ENCODE measurements around the gene PRKAR1B.
"Not testable (repeated sequence)": the region's sequence is repeated elsewhere in the genome, so short reads cannot be mapped to it uniquely, and the experiment has no call there.

Gene PRKAR1B

DNA sequence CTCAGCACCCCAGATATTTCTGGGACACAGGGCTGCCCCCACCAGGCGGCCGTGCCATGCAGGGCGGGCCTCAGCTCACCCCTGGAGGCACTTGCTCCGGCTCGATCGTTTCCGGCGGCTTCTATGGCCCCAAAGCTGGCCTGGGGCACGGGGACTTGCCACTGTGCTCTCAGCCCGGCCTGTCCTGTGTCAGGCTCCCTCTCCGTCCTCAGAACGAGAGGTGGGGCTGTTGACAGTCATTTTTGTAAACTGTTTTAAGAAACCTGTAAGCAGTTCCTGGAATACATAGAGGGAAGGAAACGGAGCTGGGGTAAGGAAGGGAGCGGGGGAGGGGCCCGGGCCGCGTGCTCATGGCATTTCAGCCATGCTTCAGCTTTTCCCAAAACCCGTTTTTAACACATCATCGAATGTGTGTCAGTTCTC, 30.7 kb upstream of the PRKAR1B start:
- DNase-seq (ENCODE audit: insufficient read length, low spot score) (no peak), FAIRE-seq (no peak)

DNA sequence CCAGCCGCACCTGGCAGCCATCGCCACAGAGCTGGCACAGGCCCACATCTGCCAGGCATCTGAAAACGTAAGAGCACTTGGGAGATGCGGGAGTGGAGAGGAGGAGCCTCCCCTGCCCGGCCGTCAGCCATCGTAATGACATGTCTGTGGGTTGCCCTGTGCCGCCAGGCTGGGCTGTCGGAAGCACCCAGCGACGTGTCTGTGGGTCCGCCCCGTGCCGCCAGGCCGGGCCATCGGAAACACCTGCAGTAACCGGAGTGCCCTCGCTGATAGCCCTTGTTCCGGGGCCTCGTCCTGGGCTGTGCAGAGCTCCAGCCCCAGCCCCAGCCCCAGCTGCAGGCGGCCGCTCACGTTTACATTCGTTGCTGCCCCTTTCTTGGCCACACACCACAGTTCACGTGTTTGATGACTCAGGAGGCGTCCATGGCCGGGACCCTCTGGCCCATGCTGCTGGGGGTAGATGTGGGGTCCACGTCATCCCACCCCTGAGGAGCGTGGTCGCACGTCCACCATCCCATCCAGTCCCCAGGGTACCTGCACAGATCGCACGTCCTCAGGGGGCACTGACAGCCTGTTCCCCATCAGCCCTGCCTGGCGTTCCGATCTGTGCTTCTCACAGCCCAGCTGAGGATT, 30.0 kb upstream of the PRKAR1B start:
- FAIRE-seq (no peak), DNase-seq (ENCODE audit: insufficient read length, low spot score) (no peak)

GRCh38 chr7:756231-756927, 29.3 kb upstream of the PRKAR1B start:
- DNase-seq (ENCODE audit: insufficient read length, low spot score) (no peak), FAIRE-seq (no peak)

- no peak for DNase-seq (ENCODE audit: insufficient read length, low spot score)
- FAIRE-seq, result no peak
These were observed 28.3 kb upstream of the PRKAR1B start for GRCh38 chr7:755413-755805.

GRCh38 chr7:754531-755412, 27.7 kb upstream of the PRKAR1B start:
- DNase-seq (ENCODE audit: insufficient read length, low spot score) (no peak), FAIRE-seq (no peak)

DNA sequence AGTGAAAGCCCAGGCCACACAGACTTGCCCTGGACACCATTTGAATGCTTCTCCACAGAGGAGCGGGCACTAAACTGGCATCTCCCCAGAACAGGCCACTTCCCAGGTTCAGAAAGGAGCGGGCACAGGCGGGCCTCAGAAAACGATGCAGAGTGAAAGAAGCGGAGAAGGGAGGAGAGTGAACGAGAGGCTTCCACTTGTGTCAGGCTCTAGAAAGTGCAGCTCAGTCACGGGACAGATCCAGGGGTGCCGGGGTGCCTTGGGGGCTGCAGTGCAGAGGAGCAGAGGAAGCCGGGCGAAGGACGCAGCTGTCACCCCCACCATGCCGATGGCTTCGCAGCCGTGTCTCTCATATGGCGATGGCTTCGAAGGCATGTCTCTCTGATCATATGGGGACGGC, 26.1 kb upstream of the PRKAR1B start:
- no peak for DNase-seq (ENCODE audit: insufficient read length, low spot score)
- no peak for FAIRE-seq

- not testable (repeated sequence) for DNase-seq (ENCODE audit: insufficient read length, low spot score); FAIRE-seq
These were observed 25.2 kb upstream of the PRKAR1B start for GRCh38 chr7:752256-752655.

GRCh38 chr7:751826-752225, 24.7 kb upstream of the PRKAR1B start:
- DNase-seq (ENCODE audit: insufficient read length, low spot score), result no peak
- FAIRE-seq, result no peak

GRCh38 chr7:750111-750905, 23.2 kb upstream of the PRKAR1B start:
- DNase-seq (ENCODE audit: insufficient read length, low spot score) (no peak), FAIRE-seq (no peak)

GRCh38 chr7:749140-749551, 22.1 kb upstream of the PRKAR1B start:
- no peak for DNase-seq (ENCODE audit: insufficient read length, low spot score)
- FAIRE-seq, result no peak

DNA sequence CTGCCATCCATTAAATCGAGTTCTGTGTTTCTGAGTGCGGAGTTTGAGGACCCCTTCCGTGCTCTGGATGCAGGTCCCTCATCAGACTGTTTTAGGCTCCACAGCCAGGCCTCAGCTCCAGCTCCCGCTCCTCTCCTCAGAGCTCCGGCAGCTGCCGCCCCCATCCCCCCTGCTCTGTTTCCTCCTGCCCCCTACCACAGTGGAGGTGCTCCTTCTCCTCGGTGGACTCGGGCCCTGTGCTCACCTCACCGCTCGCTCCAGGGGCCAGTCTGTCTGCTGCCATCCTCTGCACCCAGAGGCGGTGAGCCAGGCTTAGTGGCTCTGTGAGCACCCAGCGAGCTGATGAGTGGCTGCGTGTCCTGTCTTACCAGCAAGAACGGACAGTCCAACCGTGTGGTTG, 21.4 kb upstream of the PRKAR1B start:
- FAIRE-seq (no peak), DNase-seq (ENCODE audit: insufficient read length, low spot score) (no peak)

GRCh38 chr7:747186-747585, 20.1 kb upstream of the PRKAR1B start:
- DNase-seq (ENCODE audit: insufficient read length, low spot score) (no peak), FAIRE-seq (no peak)

GRCh38 chr7:746155-747061, 19.3 kb upstream of the PRKAR1B start:
- DNase-seq (ENCODE audit: insufficient read length, low spot score) (no peak), FAIRE-seq (no peak)

DNA sequence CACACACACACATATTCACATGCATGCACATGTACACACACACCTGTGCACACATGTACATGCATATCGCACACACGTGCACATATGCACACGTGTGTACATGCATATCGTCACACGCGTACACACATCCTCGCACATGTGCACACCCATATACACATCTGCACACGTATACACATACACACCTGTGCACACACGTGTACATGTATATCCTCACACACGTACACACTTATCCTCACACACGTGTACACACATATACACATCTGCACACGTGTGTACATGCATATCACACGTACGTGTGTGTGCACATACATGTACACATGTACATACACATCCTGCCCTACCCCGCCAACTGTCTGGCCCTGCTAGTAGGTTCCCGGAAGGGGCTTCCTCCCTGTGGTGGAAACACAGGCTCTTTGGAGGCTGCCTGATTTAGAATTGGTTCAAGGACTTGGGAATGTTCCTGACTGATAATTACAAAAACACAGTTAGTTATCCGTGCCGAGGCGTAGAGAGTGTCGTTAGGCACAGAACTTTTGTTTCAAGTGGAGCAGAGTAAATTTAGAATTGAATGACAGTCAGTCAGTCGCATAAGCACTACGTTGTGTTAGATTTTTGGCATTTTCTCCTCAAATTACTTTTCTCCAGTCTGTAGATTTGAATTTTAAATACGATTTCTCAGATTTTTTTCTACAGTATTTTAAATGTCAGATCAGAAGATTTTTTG, 18.5 kb upstream of the PRKAR1B start:
- DNase-seq (ENCODE audit: insufficient read length, low spot score) (no peak), FAIRE-seq (no peak)

- DNase-seq (ENCODE audit: insufficient read length, low spot score), result no peak
- FAIRE-seq, result no peak
These were observed 17.9 kb upstream of the PRKAR1B start for GRCh38 chr7:744854-745430.

DNA sequence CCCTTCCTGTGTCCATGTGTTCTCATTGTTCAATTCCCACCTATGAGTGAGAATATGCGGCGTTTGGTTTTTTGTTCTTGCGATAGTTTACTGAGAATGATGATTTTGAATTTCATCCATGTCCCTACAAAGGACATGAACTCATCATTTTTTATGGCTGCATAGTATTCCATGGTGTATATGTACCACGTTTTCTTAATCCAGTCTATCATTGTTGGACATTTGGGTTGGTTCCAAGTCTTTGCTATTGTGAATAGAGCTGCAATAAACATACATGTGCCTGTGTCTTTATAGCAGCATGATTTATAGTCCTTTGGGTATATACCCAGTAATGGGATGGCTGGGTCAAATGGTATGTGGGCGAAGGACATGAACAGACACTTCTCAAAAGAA, 17.0 kb upstream of the PRKAR1B start:
- not testable (repeated sequence) for DNase-seq (ENCODE audit: insufficient read length, low spot score); FAIRE-seq

DNA sequence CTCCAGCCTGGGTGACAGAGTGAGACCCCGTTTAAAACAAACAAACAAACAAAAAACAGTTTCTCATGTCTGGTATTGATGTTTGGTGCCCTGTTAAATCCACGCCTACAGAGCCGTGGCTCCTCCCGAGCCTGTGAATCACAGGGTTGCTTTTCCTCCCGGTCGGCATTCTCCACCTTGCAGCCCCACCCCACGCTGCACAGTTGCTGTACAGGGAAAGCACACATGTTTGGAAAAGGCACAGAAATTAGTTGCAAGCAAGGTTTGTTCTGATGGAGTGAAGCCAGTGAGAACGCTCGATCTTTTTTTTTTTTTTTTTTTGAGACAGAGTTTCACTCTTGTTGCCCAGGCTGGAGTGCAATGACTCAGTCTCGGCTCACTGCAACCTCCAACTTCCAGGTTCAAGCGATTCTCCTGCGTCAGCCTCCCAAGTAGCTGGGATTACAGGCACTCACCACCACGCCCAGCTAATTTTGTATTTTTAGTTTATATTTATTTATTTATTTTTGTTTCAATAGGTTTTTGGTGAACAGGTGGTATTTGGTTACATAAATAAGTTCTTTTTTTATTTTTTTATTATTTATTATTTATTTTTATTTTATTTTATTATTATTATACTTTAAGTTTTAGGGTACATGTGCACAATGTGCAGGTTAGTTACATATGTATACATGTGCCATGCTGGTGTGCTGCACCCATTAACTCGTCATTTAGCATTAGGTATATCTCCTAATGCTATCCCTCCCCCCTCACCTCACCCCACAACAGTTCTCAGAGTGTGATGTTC, 16.5 kb upstream of the PRKAR1B start:
- not testable (repeated sequence) for FAIRE-seq; DNase-seq (ENCODE audit: insufficient read length, low spot score)

DNA sequence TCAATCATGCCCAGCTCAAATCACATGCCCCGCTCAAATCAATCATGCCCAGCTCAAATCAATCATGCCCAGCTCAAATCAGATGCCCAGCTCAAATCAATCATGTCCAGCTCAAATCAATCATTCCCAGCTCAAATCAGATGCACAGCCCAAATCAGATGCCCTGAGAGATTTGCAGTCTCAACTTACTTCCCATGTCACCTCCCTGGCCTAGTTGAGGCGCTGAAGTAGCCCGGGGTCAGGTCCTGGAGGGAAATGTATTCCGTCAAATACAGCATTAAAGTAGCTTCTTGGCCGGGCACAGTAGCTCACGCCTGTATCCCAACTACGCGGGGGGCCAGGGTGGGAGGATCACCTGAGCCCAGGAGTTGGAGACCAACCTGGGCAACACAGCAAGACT, 15.7 kb upstream of the PRKAR1B start:
- FAIRE-seq, result no peak
- no peak for DNase-seq (ENCODE audit: insufficient read length, low spot score)
